SK-N-MC (cell line): ENCODE results near the gene ESYT1.

Experiments used
- EZH2 ChIP-seq: fragments of 200-600 bp; sonication (generic); IDR thresholded peaks from one replicate; pipeline ENCODE4 v1.6.1; 2017; ENCODE audit warnings: antibody characterized with exemption
- POLR2AphosphoS5 ChIP-seq: IDR thresholded peaks from 2 replicates; pipeline ENCODE4 v1.6.1; 2012; ENCODE audit warnings: mild to moderate bottlenecking, low read depth, low read length, borderline replicate concordance

- TF ChIP-seq POLR2AphosphoS5 (no peak), EZH2 (no peak)
These were observed 36.3 kb downstream of the ESYT1 start for GRCh38 chr12:56164345-56164729.
